Measurements from ENCODE around the gene ZNF460. TPM values are rescaled to one million over a fixed set of nuclear protein-coding genes. Genes with fewer than 3 reads are reported as not detected.
A peak's percentile ranks its signal among the peaks of the same experiment; 100 is the strongest.

The ZNF460 gene
- total RNA-seq, 1 experiment from 2014 or later = 43.1 TPM

GRCh38 chr19:57321751-57322150 is 41.5 kb downstream of the ZNF460 start:
- Histone ChIP-seq H3K4me1 (ENCODE audit: control insufficient read depth in 1 of 2, insufficient read depth in 2 of 2, low read length in 2 of 2) (peaks cover 9 to 13% of the 10 kb centered on the region in 2 experiments), H4K20me1 (ENCODE audit: insufficient read depth) (no peaks in the 10 kb centered on the region), H3K4me3 (replicated peaks in 1 of 2; ENCODE audit: low read depth in 1 of 2, low read length in 2 of 2) (peak overlapping the region; percentile 75 to 80), H3K4me2 (ENCODE audit: low read length) (peak overlapping the region; percentile 89), H3K9me2 (ENCODE audit: insufficient read depth) (no peaks in the 10 kb centered on the region), H3K27me3 (ENCODE audit: insufficient read depth, low read length) (no peaks in the 10 kb centered on the region), H3K9me3 (ENCODE audit: control insufficient read depth in 1 of 2, insufficient read depth in 1 of 2, low read depth in 1 of 2, low read length in 2 of 2) (no peaks in the 10 kb centered on the region), H3K36me3 (ENCODE audit: control insufficient read depth in 1 of 2, insufficient read depth in 2 of 2, low read length in 2 of 2) (peaks cover 17% of the 10 kb centered on the region in 2 experiments; a peak in 2 of 4 replicates), H3K27ac (ENCODE audit: low read depth, low read length) (no peak overlapping the region), H2AFZ (ENCODE audit: low read depth, low read length, poor library complexity, severe bottlenecking) (no peak overlapping the region), H3K79me2 (ENCODE audit: insufficient read depth, low read length) (peaks cover 25% of the 10 kb centered on the region), H3K9ac (ENCODE audit: low read length) (peak overlapping the region; percentile 83; the same call in 1 of the 2 replicates)
- RAD21 ChIA-PET (ENCODE audit: low non-redundant PET in 1 of 2, low total read pairs in 2 of 2, uncharacterized antibody in 2 of 2, unreplicated experiment in 2 of 2) = no interaction called here
- TF ChIP-seq TCF7L2 (IDR thresholded peaks at IDR 0.05; ENCODE audit: borderline replicate concordance, extremely low read depth, insufficient read depth, insufficient read length) = no peak
- TF ChIP-seq EZH2 (IDR thresholded peaks at IDR 0.05) = no peak
- no peak for TF ChIP-seq ZBTB33 (IDR thresholded peaks at IDR 0.05; ENCODE audit: extremely low read depth, insufficient replicate concordance, low read length)
- no peak for TF ChIP-seq EGR1 (IDR thresholded peaks at IDR 0.05; ENCODE audit: low read depth)
- no peak for TF ChIP-seq EZH2phosphoT487 (IDR thresholded peaks at IDR 0.05; ENCODE audit: borderline replicate concordance)
- TF ChIP-seq POLR2AphosphoS5 (IDR thresholded peaks at IDR 0.05; ENCODE audit: low read depth, low read length) = no peak
- no peak for TF ChIP-seq CTCF (IDR thresholded peaks at IDR 0.05 in 2 of 3, conservative IDR thresholded peaks at IDR 0.05 in 1 of 3; ENCODE audit: borderline replicate concordance in 1 of 3, insufficient read depth in 1 of 3, low read depth in 2 of 3, low read length in 2 of 3)
- TF ChIP-seq CEBPB (IDR thresholded peaks at IDR 0.05; ENCODE audit: low read depth) = no peak
- no peak for TF ChIP-seq ZNF274 (IDR thresholded peaks at IDR 0.05; ENCODE audit: low read depth, low read length)
- no peak for TF ChIP-seq POLR2A (IDR thresholded peaks at IDR 0.05; ENCODE audit: borderline replicate concordance, extremely low read depth, insufficient read depth, insufficient read length)
- TF ChIP-seq FOSL1 (IDR thresholded peaks at IDR 0.05; ENCODE audit: low read depth) = no peak
- no peak for TF ChIP-seq SIN3A (IDR thresholded peaks at IDR 0.05; ENCODE audit: low read depth)
- TF ChIP-seq ZFX (IDR thresholded peaks at IDR 0.05) = no peak
- TF ChIP-seq SRF (IDR thresholded peaks at IDR 0.05; ENCODE audit: low read depth) = no peak
- POLR2A ChIA-PET = no interaction called here
- intact Hi-C loops (cut with micrococcal nuclease) = no loop called here
- DNase-seq (ENCODE audit: low read depth, low spot score) (no peak), ATAC-seq (no peak)
- CTCF ChIA-PET = no interaction called here
- BruUV-seq (replicated peaks) = no TSS peak

All from HCT116 (cell line).